Gastroesophageal sphincter (tissue), 4 donors: ENCODE measurements around the gene ELOF1. TPM values are rescaled to one million over a fixed set of nuclear protein-coding genes. Genes with fewer than 3 reads are reported as not detected.
A peak's percentile ranks its signal among the peaks of the same experiment; 100 is the strongest.

Experiments
- ATAC-seq: fragments of 150-250 bp; one replicate; pipeline ENCODE4 v1.9.1; 2016; ENCODE audit warnings: mild to moderate bottlenecking, moderate library complexity
- H3K27ac ChIP-seq, 4 donors: fragments of 200-600 bp; sonication (generic) in 3 of 4; 1 replicate in 3 of 4; 2 replicates in 1 of 4; pipeline ENCODE4 v1.5.1; 2016 to 2019
- H3K27me3 ChIP-seq: fragments of 200-600 bp; sonication (generic); one replicate; pipeline ENCODE4 v1.5.1; 2019
- H3K36me3 ChIP-seq, 2 donors: fragments of 200-600 bp; sonication (generic); one replicate each; pipeline ENCODE4 v1.5.1; 2019; ENCODE audit warnings: control low read depth in 1 of 2
- H3K4me1 ChIP-seq, 3 donors: fragments of 200-600 bp; sonication (generic); 1 replicate in 2 of 3; 2 replicates in 1 of 3; pipeline ENCODE4 v1.5.1; 2016 to 2019; ENCODE audit warnings: control low read depth in 2 of 3
- H3K4me3 ChIP-seq, 2 donors: fragments of 200-600 bp; sonication (generic); one replicate each; pipeline ENCODE4 v1.5.1; 2019; ENCODE audit warnings: mild to moderate bottlenecking in 1 of 2, moderate library complexity in 1 of 2
- H3K9me3 ChIP-seq, 3 donors: fragments of 200-600 bp; sonication (generic); one replicate each; pipeline ENCODE4 v1.5.1; 2017 to 2019; ENCODE audit warnings: control low read depth in 2 of 3
- EP300 ChIP-seq: sonication (generic); formaldehyde crosslinking; IDR thresholded peaks from one replicate; pipeline ENCODE4 v1.6.1; 2017; ENCODE audit warnings: antibody characterized with exemption, mild to moderate bottlenecking
- POLR2A ChIP-seq, 2 donors: fragments of 450-650 bp; IDR thresholded peaks; one replicate each; pipeline ENCODE4 v1.6.1; 2017; ENCODE audit warnings: antibody characterized with exemption in 2 of 2, mild to moderate bottlenecking in 2 of 2, moderate library complexity in 1 of 2
- POLR2AphosphoS5 ChIP-seq: sonication (generic); formaldehyde crosslinking; IDR thresholded peaks from one replicate; pipeline ENCODE4 v1.6.1; 2017; ENCODE audit warnings: antibody characterized with exemption
- WGBS, 2 donors: methylation state at CpG; one replicate each; pipeline ENCODE4 v1.1.5; 2018; ENCODE audit warnings: low coverage in 1 of 2; 5-methylcytosine and 5-hydroxymethylcytosine counted together
- small RNA-seq, 4 donors: library from RNA; depleted of rRNA; stranded (forward); fragments of <200 nt; gene quantifications; one replicate each; pipeline ENCODE3, GENCODE V24; 2016
- total RNA-seq, 4 donors: library from RNA; depleted of rRNA; stranded (reverse); fragments of >200 nt; gene quantifications; one replicate each; pipeline ENCODE4 v1.1.0, GENCODE V29; 2016
- TF ChIP-seq, protein P1 (sequence below), 4 experiments: fragments of 200-600 bp in 2 of 4; fragments of 450-650 bp in 2 of 4; sonication (generic) in 1 of 4; IDR thresholded peaks; one replicate each; pipeline ENCODE4 v1.5.1; 2017 to 2019; ENCODE audit warnings: antibody characterized with exemption in 4 of 4, mild to moderate bottlenecking in 2 of 4, moderate library complexity in 2 of 4

The ELOF1 gene
- total RNA-seq, 4 donors from 2014 or later = 19.1 to 49.4 (median 32.0) TPM

DNA sequence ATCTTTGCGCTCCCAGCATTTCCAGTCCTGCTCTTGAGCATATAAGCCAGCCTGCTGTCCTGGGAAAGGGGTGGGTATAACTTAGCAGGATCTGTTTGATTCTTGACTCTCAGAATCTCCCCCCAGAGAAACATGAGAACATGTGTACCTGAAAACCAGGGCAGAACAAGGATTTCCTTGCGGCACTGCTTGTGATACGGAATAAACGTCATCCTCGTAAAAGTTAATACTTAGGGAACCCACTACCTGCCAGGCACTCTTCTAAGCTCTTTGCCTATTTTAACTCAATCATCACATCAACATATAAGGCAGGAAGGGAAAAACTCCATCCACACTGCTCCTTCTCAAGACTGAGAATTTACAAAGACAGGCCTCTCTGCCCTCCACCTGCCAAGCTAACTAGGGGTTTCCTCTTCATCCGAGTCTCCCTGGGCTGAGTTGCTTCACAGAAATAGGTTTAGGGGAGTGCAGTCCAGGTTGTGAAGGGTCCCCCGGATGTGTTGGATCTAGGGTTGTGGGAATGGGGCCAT lies 54.5 kb downstream of the ELOF1 start:
- WGBS, 2 donors = 13 to 46% methylated on average over 4 to 6 of the region's 7 CpGs
- TF ChIP-seq POLR2AphosphoS5 = no peak
- no peak for TF ChIP-seq EP300
- no peak for TF ChIP-seq POLR2A (IDR thresholded peaks at IDR 0.05)
- TF ChIP-seq, protein P1, sequence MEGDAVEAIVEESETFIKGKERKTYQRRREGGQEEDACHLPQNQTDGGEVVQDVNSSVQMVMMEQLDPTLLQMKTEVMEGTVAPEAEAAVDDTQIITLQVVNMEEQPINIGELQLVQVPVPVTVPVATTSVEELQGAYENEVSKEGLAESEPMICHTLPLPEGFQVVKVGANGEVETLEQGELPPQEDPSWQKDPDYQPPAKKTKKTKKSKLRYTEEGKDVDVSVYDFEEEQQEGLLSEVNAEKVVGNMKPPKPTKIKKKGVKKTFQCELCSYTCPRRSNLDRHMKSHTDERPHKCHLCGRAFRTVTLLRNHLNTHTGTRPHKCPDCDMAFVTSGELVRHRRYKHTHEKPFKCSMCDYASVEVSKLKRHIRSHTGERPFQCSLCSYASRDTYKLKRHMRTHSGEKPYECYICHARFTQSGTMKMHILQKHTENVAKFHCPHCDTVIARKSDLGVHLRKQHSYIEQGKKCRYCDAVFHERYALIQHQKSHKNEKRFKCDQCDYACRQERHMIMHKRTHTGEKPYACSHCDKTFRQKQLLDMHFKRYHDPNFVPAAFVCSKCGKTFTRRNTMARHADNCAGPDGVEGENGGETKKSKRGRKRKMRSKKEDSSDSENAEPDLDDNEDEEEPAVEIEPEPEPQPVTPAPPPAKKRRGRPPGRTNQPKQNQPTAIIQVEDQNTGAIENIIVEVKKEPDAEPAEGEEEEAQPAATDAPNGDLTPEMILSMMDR (IDR thresholded peaks at IDR 0.05) = no peak
- Histone ChIP-seq H3K4me1 (peaks cover 0 to 19% (median 5%) of the 10 kb centered on the region in 3 donors), H3K27ac (peak overlapping the region; percentile 54 to 98 (median 96)), H3K36me3 (peaks cover 0 to 37% of the 10 kb centered on the region in 2 donors), H3K4me3 (peak overlapping the region; percentile 73 to 89), H3K27me3 (no peaks in the 10 kb centered on the region), H3K9me3 (no peaks in the 10 kb centered on the region)
- no peak for ATAC-seq

Small RNA genes lying within 50 kb of the gene (small RNA-seq; reads per million reads assigned to genes)
- 0 reads per million in 4 donors for gene RN7SL833P

Other genes with a start within 250 kb of the ELOF1 start
- 10 to 100 TPM; 21.5 to 43.7 (median 28.0) TPM for gene RAB3D, start 219.6 kb downstream of the ELOF1 start, total RNA-seq
- 100 to 1,000 TPM; 165 to 262 (median 210) TPM for gene TMEM205, start 213.0 kb downstream of the ELOF1 start, total RNA-seq
- gene CCDC159, start 212.7 kb downstream of the ELOF1 start, total RNA-seq = 10 to 100 TPM in 3 of 4 donors, 1 to 10 TPM in 1; 6.6 to 30.0 (median 19.0) TPM
- gene PLPPR2, start 203.8 kb downstream of the ELOF1 start, total RNA-seq = 10 to 100 TPM; 20.5 to 57.7 (median 44.9) TPM
- 1 to 10 TPM in 2 of 4 donors, under 1 TPM in 2; 0.62 to 2.6 (median 1.0) TPM for gene SWSAP1, start 184.6 kb downstream of the ELOF1 start, total RNA-seq
- 1 to 10 TPM in 3 of 4 donors, under 1 TPM in 1; 0.62 to 5.1 (median 2.7) TPM for gene EPOR, start 174.9 kb downstream of the ELOF1 start, total RNA-seq
- 1 to 10 TPM in 2 of 4 donors, under 1 TPM in 2; 0.25 to 3.7 (median 1.3) TPM for gene RGL3, start 139.9 kb downstream of the ELOF1 start, total RNA-seq
- 1 to 10 TPM in 1 of 4 donors, under 1 TPM in 1, not detected in 2; 0.27 to 1.4 TPM for gene ODAD3, start 124.1 kb downstream of the ELOF1 start, total RNA-seq
- 100 to 1,000 TPM in 1 of 4 donors, 10 to 100 TPM in 3; 72.8 to 112 (median 85.8) TPM for gene PRKCSH, start 123.6 kb downstream of the ELOF1 start, total RNA-seq
- 1 to 10 TPM in 1 of 4 donors, under 1 TPM in 2, not detected in 1; 0.04 to 3.3 (median 0.27) TPM for gene ELAVL3, start 78.2 kb downstream of the ELOF1 start, total RNA-seq
- 10 to 100 TPM in 2 of 4 donors, 1 to 10 TPM in 2; 5.1 to 20.4 (median 10.6) TPM for gene ZNF653, start 53.4 kb downstream of the ELOF1 start, total RNA-seq
- 10 to 100 TPM; 50.1 to 88.3 (median 65.2) TPM for gene ECSIT, start 30.1 kb downstream of the ELOF1 start, total RNA-seq
- gene CNN1, start 20.4 kb downstream of the ELOF1 start, total RNA-seq = 1,000 to 10,000 TPM; 2,283 to 3,774 (median 3,072) TPM
- 10 to 100 TPM in 2 of 4 donors, 1 to 10 TPM in 2; 4.4 to 12.0 (median 9.8) TPM for gene ACP5, start 18.4 kb upstream of the ELOF1 start, total RNA-seq
- 10 to 100 TPM in 3 of 4 donors, 1 to 10 TPM in 1; 9.6 to 18.0 (median 10.4) TPM for gene ZNF627, start 38.3 kb upstream of the ELOF1 start, total RNA-seq
- gene ZNF823, start 179.7 kb upstream of the ELOF1 start, total RNA-seq = 10 to 100 TPM in 1 of 4 donors, 1 to 10 TPM in 3; 6.7 to 11.4 (median 8.7) TPM
- 10 to 100 TPM in 1 of 4 donors, 1 to 10 TPM in 3; 4.5 to 10.7 (median 7.7) TPM for gene ZNF441, start 207.8 kb upstream of the ELOF1 start, total RNA-seq
- 1 to 10 TPM; 1.8 to 3.7 (median 3.1) TPM for gene ZNF491, start 239.3 kb upstream of the ELOF1 start, total RNA-seq